Skin epidermis (tissue), 12 donors: Measurements from ENCODE around the gene PCP4.

ENCODE experiments used
- H3K27ac ChIP-seq, 21 experiments: fragments of 200-600 bp; sonication (generic) in 11 of 21; one replicate each; pipeline ENCODE4 v1.5.0; 2020; ENCODE audit warnings: mild to moderate bottlenecking in 3 of 21, inconsistent platforms in 2 of 21, moderate library complexity in 2 of 21
- H3K4me3 ChIP-seq, 7 experiments: fragments of 200-600 bp; sonication (generic) in 2 of 7; one replicate each; pipeline ENCODE4 v1.5.0; 2020; ENCODE audit warnings: inconsistent platforms in 2 of 7, mild to moderate bottlenecking in 2 of 7, moderate library complexity in 1 of 7

Gene PCP4

GRCh38 chr21:39966786-39967185 is 99.5 kb downstream of the PCP4 start:
- Histone ChIP-seq H3K27ac (no peak overlapping the region), H3K4me3 (no peak overlapping the region)

GRCh38 chr21:39968010-39968409 is 100.8 kb downstream of the PCP4 start:
- no peak overlapping the region for H3K4me3 ChIP-seq
- no peak overlapping the region for H3K27ac ChIP-seq

GRCh38 chr21:39969691-39970364 is 102.6 kb downstream of the PCP4 start:
- no peak overlapping the region for H3K4me3 ChIP-seq
- H3K27ac ChIP-seq, result no peak overlapping the region

DNA sequence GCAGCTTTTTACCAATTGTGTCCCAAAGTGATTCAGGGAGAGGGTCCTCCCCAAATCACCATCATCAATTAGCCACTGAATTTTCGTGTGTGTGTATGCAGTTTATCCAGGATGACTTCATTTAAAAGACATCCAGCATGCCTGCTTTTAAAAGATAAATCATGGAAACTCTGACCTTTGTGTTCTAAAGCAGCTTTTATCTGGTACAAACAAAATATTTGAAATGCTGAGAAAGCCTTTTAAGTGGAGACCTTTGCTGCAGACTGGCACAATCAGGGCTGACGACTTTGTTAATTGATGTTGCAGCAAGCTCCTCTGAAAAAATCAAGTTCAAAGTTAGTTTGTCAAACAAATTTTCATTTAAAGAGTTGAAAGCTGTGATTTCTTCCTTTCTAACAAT is 104.7 kb downstream of the PCP4 start:
- Histone ChIP-seq H3K27ac (no peak overlapping the region), H3K4me3 (no peak overlapping the region)

DNA sequence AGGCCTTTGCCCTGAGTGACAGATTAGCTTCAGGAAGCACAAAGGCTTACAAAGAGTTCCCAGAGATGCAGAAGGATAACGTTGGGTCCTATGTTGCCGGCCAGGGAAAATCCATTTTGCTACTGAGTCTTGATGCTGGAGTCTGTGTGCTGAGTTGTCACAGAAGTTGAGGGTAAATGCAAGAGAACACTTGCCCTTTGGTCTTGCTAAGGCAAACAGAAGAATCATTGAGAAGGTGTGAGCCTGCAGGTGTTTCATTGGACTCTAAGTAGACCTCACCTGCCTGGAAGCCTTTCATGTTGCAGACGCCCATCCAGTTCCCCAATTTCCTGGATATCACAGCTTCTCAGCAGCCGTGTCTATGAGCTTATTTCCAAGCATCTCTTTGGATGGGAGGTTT is 105.2 kb downstream of the PCP4 start:
- H3K4me3 ChIP-seq, result no peak overlapping the region
- no peak overlapping the region for H3K27ac ChIP-seq

DNA sequence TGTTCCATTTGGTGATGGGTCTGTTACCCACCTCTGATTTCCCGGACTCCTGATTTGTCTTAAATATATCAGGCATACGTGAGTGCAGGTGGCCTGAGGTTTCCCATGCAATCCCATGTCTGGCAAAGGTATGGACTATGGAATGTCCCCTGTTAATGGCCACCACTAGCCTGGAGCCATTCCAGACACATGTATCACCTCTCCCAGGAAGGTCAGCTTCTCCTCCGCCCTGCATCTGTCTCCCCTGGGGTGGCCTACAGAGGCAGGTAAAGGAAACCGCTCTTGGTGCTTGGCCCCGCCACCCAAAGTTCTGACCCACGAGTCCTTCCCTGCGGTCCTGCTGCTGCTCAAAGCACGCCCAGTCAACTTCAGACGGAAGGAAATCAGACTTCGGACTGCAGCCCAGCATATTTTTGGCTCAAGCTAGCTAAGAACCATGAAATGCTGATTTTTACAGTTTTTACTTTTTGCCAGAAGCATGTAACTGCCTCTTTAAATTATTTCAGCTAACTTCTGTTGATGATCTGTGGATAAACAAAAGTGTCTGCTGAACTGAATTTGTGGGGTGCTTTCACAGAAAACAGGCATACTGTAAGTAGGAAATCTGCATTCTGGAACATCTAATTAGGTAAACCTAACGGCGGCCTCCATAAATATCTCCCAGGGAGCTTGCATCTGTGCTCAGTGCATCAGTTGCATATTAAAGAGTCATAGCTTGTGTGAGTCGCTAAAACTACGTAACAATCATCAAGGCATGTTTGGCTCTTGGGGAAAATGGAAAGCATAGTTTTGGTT is 105.9 kb downstream of the PCP4 start:
- Histone ChIP-seq H3K4me3 (no peak overlapping the region), H3K27ac (no peak overlapping the region)

GRCh38 chr21:39976800-39977199 is 109.6 kb downstream of the PCP4 start:
- no peak overlapping the region for H3K4me3 ChIP-seq
- H3K27ac ChIP-seq, result no peak overlapping the region
